Heart left ventricle (tissue), 13 donors: ENCODE data around the gene PSMG3.

Experiments
- CTCF ChIP-seq, 12 donors: fragments of 200-600 bp; sonication (generic) in 4 of 12; IDR thresholded peaks; one replicate each; pipeline versions ENCODE4 v1.5.0 to v1.8.0; 2018 to 2022; ENCODE audit warnings: antibody characterized with exemption in 12 of 12, mild to moderate bottlenecking in 5 of 12
- POLR2A ChIP-seq, 2 donors: fragments of 450-650 bp; IDR thresholded peaks; one replicate each; pipeline ENCODE4 v1.6.1; 2017; ENCODE audit warnings: antibody characterized with exemption in 2 of 2, mild to moderate bottlenecking in 2 of 2, moderate library complexity in 2 of 2
- donor health status: ischemic (EF 13 %, LVEDD 7.1; RV severe dilation, severe dysfunction).
- donor health status: DM: no; HTN: yes; CAD: no.
- donor health status: DM: no; HTN: no; CAD: no.
- donor health status: ischemic (EF 25% LVEDD 6.9; RV normal size, moderate dysfunction).
- donor health status: ischemic (EF 25% LVEDD 5.7; RV mildly dilated, moderate dysfunction).
- donor health status: ischemic (EF 35%, LVEDD 5.7; RV mildly dilated, moderate dysfunction).
- donor health status: nonischemic (EF 11% LVEDD 7.7; RV severe dilation, severe dysfunction).
- donor health status: DM: yes; HTN: yes; CAD: no.
- donor health status: PGD.
- donor health status: ischemic (EF 29% LVEDD 5.4; RV normal size, mild dysfunction).
- donor health status: nonischemic (EF 23%, LVEDD 6.1; RV moderate dilation, normal function).

- no peak for TF ChIP-seq CTCF (IDR thresholded peaks at IDR 0.05)
- no peak for TF ChIP-seq POLR2A (IDR thresholded peaks at IDR 0.05)
Observed at GRCh38 chr7:1617957-1618356, 48.1 kb upstream of the PSMG3 start.
